K562 (cell line): ENCODE results near the gene MED16. TPM values are rescaled to one million over a fixed set of nuclear protein-coding genes. Genes with fewer than 3 reads are reported as not detected.
A peak's percentile ranks its signal among the peaks of the same experiment; 100 is the strongest.

Source experiments
- EGR1 ChIP-seq: fragments of 450-650 bp; conservative IDR thresholded peaks from 2 replicates; pipeline ENCODE4 v1.6.1; 2017; ENCODE audit warnings: mild to moderate bottlenecking
- EZH2 ChIP-seq: IDR thresholded peaks from 2 replicates; pipeline ENCODE4 v1.6.1; 2012; ENCODE audit warnings: low read depth, mild to moderate bottlenecking, inconsistent platforms, low read length, borderline replicate concordance
- JUND ChIP-seq, 2 experiments: IDR thresholded peaks; 2 replicates in 1 of 2; 3 replicates in 1 of 2; pipeline ENCODE4 v1.6.1; 2011; ENCODE audit warnings: borderline replicate concordance in 2 of 2, low read depth in 2 of 2, low read length in 2 of 2, improper control_type of control experiment in 1 of 2, missing biosample characterization in 1 of 2, missing genetic modification characterization in 1 of 2, missing genetic modification reagents in 1 of 2
- RBM25 ChIP-seq: fragments of 200-400 bp; formaldehyde crosslinking; IDR thresholded peaks from 2 replicates; pipeline ENCODE4 v1.6.1; 2018; ENCODE audit warnings: low read length, low read depth, moderate library complexity; ENCODE audit not compliant: severe bottlenecking
- SAFB2 ChIP-seq: fragments of 200-400 bp; formaldehyde crosslinking; IDR thresholded peaks from 2 replicates; pipeline ENCODE4 v1.6.1; 2018; ENCODE audit warnings: borderline replicate concordance, low read length, low read depth, moderate library complexity; ENCODE audit not compliant: severe bottlenecking
- SMAD1 ChIP-seq: fragments of 150-350 bp; IDR thresholded peaks from 2 replicates; pipeline ENCODE4 v1.6.1; 2014; ENCODE audit warnings: low read length, low read depth; ENCODE audit not compliant: partially characterized antibody
- SMAD4 ChIP-seq: fragments of 250-450 bp; sonication (Bioruptor Pico); conservative IDR thresholded peaks from 2 replicates; pipeline ENCODE4 v1.8.0; 2021; ENCODE audit warnings: inconsistent platforms, mild to moderate bottlenecking, moderate library complexity
- TAF9B ChIP-seq: fragments of 450-650 bp; IDR thresholded peaks from 2 replicates; pipeline ENCODE4 v1.6.1; 2018; ENCODE audit warnings: mild to moderate bottlenecking; ENCODE audit not compliant: partially characterized antibody
- ZBTB8A ChIP-seq: fragments of 450-650 bp; IDR thresholded peaks from 2 replicates; pipeline ENCODE4 v1.6.1; 2018; ENCODE audit warnings: mild to moderate bottlenecking, moderate library complexity; ENCODE audit not compliant: partially characterized antibody
- ZNF253 ChIP-seq: fragments of 250-450 bp; sonication (Bioruptor Pico); conservative IDR thresholded peaks from 2 replicates; pipeline ENCODE4 v1.6.1; 2021; ENCODE audit warnings: mild to moderate bottlenecking
- polyA plus RNA-seq, 8 experiments: library from polyadenylated mRNA; depleted of rRNA in 4 of 8; stranded (reverse) in 5 of 8; unstranded in 3 of 8; fragments of >200 nt; fragmentation: Nextera tagmentation in 2 of 8; fragmentation: Illumina TruSeq in 1 of 8; extraction: Ambion mirVana in 2 of 8; extraction: Trizol in 1 of 8; gene quantifications; 2 replicates each; pipeline versions ENCODE4 v1.2.1 to v1.2.3, GENCODE V29; 2011 to 2014; ENCODE audit warnings: inconsistent platforms in 1 of 8, missing spikeins in 1 of 8
- total RNA-seq, 7 experiments: library from RNA; depleted of rRNA in 6 of 7; stranded (reverse); fragments of >200 nt in 6 of 7; fragmentation: Illumina TruSeq in 2 of 7; extraction: Trizol in 2 of 7; gene quantifications; 2 replicates each; pipeline versions ENCODE4 v1.2.1 to v1.2.3, GENCODE V29; 2011 to 2021; ENCODE audit warnings: low replicate concordance in 1 of 7
- TF ChIP-seq, protein P1 (sequence below), 2 experiments: fragments of 450-650 bp in 1 of 2; IDR thresholded peaks; 2 replicates each; pipeline ENCODE4 v1.6.1; 2011 to 2017; ENCODE audit warnings: low read depth in 2 of 2, antibody characterized with exemption in 1 of 2, borderline replicate concordance in 1 of 2, low read length in 1 of 2, mild to moderate bottlenecking in 1 of 2, mixed read lengths in 1 of 2; ENCODE audit not compliant: control insufficient read depth in 1 of 2
- TF ChIP-seq, protein P2 (sequence below): fragments of 450-650 bp; formaldehyde crosslinking; IDR thresholded peaks from 2 replicates; pipeline ENCODE4 v1.4.0; 2022; ENCODE audit warnings: missing genetic modification characterization
- TF ChIP-seq, protein P3 (sequence below), 2 experiments: fragments of 150-350 bp in 1 of 2; IDR thresholded peaks; 2 replicates each; pipeline ENCODE4 v1.6.1; 2012 to 2016; ENCODE audit warnings: low read depth in 2 of 2, low read length in 2 of 2, mild to moderate bottlenecking in 1 of 2, moderate library complexity in 1 of 2
- TF ChIP-seq, protein P4 (sequence below): fragments of 450-650 bp; formaldehyde crosslinking; conservative IDR thresholded peaks from 2 replicates; pipeline ENCODE4 v1.4.0; 2022; ENCODE audit warnings: mild to moderate bottlenecking, missing genetic modification characterization

The MED16 gene
- total and polyA plus RNA-seq, 9 of the 15 experiments (the other 6 are each of a cell fraction or from before 2014, with no cell fraction given) = 0.89 to 59.9 (median 8.6) TPM

DNA sequence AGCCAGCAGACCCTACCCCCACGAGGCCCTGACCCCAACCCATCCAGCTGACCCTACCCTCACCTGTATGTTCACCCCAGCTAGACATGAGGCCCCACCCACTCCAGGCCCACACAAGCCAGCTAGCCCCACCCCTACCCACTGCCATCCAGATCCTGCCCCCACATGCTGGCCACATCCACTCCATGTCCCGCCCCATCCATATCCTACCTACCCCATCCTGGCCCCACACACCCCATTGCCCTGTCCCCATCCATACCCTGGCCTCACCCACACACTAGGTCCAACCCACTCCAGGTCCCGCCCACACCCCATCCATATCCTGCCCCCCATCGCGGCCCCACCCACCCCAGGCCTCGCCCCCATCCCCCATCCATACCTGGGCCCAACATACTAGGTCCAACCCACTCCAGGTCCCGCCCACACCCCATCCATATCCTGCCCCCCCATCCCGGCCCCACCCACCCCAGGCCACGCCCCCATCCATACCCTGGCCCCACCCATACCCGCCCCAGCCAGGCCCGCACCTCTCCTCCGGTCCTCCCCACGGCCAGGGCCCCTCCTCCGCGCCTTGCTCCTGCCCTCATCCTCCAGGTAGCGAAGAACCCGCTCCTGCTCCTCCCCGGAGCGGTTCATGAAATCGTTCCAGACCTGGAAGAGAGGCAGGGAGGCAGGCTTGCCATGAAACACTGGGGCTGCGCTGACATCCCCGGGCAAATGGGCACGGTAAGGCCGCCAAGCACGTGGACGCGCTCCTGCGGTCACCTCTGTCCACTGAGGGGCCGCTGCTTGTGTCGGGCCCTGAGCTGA, 7.5 kb upstream of the MED16 start (continued):
- TF ChIP-seq, protein P1, sequence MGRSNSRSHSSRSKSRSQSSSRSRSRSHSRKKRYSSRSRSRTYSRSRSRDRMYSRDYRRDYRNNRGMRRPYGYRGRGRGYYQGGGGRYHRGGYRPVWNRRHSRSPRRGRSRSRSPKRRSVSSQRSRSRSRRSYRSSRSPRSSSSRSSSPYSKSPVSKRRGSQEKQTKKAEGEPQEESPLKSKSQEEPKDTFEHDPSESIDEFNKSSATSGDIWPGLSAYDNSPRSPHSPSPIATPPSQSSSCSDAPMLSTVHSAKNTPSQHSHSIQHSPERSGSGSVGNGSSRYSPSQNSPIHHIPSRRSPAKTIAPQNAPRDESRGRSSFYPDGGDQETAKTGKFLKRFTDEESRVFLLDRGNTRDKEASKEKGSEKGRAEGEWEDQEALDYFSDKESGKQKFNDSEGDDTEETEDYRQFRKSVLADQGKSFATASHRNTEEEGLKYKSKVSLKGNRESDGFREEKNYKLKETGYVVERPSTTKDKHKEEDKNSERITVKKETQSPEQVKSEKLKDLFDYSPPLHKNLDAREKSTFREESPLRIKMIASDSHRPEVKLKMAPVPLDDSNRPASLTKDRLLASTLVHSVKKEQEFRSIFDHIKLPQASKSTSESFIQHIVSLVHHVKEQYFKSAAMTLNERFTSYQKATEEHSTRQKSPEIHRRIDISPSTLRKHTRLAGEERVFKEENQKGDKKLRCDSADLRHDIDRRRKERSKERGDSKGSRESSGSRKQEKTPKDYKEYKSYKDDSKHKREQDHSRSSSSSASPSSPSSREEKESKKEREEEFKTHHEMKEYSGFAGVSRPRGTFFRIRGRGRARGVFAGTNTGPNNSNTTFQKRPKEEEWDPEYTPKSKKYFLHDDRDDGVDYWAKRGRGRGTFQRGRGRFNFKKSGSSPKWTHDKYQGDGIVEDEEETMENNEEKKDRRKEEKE (IDR thresholded peaks at IDR 0.05; ENCODE audit: borderline replicate concordance in 1 of 2, control insufficient read depth in 1 of 2, low read depth in 2 of 2, low read length in 1 of 2) = no peak
- TF ChIP-seq, protein P2, sequence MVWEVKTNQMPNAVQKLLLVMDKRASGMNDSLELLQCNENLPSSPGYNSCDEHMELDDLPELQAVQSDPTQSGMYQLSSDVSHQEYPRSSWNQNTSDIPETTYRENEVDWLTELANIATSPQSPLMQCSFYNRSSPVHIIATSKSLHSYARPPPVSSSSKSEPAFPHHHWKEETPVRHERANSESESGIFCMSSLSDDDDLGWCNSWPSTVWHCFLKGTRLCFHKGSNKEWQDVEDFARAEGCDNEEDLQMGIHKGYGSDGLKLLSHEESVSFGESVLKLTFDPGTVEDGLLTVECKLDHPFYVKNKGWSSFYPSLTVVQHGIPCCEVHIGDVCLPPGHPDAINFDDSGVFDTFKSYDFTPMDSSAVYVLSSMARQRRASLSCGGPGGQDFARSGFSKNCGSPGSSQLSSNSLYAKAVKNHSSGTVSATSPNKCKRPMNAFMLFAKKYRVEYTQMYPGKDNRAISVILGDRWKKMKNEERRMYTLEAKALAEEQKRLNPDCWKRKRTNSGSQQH (CRISPR knock-in tag) = peak; percentile 83; the same call in 1 of the 2 replicates
- TF ChIP-seq ZNF253 (CRISPR knock-in tag) (no peak), ZBTB8A (no peak), SMAD1 (no peak), EGR1 (peak; percentile 72), SMAD4 (CRISPR knock-in tag) (no peak), TAF9B (no peak), SAFB2 (no peak), RBM25 (no peak), JUND (IDR thresholded peaks at IDR 0.05; ENCODE audit: borderline replicate concordance, low read depth, low read length) (no peak), JUND (tag; IDR thresholded peaks at IDR 0.05; ENCODE audit: borderline replicate concordance, low read depth, low read length) (no peak), EZH2 (no peak)
- TF ChIP-seq, protein P3, sequence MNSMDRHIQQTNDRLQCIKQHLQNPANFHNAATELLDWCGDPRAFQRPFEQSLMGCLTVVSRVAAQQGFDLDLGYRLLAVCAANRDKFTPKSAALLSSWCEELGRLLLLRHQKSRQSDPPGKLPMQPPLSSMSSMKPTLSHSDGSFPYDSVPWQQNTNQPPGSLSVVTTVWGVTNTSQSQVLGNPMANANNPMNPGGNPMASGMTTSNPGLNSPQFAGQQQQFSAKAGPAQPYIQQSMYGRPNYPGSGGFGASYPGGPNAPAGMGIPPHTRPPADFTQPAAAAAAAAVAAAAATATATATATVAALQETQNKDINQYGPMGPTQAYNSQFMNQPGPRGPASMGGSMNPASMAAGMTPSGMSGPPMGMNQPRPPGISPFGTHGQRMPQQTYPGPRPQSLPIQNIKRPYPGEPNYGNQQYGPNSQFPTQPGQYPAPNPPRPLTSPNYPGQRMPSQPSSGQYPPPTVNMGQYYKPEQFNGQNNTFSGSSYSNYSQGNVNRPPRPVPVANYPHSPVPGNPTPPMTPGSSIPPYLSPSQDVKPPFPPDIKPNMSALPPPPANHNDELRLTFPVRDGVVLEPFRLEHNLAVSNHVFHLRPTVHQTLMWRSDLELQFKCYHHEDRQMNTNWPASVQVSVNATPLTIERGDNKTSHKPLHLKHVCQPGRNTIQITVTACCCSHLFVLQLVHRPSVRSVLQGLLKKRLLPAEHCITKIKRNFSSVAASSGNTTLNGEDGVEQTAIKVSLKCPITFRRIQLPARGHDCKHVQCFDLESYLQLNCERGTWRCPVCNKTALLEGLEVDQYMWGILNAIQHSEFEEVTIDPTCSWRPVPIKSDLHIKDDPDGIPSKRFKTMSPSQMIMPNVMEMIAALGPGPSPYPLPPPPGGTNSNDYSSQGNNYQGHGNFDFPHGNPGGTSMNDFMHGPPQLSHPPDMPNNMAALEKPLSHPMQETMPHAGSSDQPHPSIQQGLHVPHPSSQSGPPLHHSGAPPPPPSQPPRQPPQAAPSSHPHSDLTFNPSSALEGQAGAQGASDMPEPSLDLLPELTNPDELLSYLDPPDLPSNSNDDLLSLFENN (IDR thresholded peaks at IDR 0.05; ENCODE audit: low read depth in 2 of 2, low read length in 2 of 2) = no peak
- TF ChIP-seq, protein P4, sequence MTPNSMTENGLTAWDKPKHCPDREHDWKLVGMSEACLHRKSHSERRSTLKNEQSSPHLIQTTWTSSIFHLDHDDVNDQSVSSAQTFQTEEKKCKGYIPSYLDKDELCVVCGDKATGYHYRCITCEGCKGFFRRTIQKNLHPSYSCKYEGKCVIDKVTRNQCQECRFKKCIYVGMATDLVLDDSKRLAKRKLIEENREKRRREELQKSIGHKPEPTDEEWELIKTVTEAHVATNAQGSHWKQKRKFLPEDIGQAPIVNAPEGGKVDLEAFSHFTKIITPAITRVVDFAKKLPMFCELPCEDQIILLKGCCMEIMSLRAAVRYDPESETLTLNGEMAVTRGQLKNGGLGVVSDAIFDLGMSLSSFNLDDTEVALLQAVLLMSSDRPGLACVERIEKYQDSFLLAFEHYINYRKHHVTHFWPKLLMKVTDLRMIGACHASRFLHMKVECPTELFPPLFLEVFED = peak; percentile 88; the same call in 1 of the 2 replicates
